A549 (cell line): ENCODE data around the gene RAX2.

ENCODE experiments used
- CBX8 ChIP-seq: fragments of 200-600 bp; sonication (generic); IDR thresholded peaks from 2 replicates; pipeline ENCODE4 v1.6.1; 2016
- CTCF ChIP-seq: fragments of >200 bp; sonication (Bioruptor Twin); formaldehyde crosslinking; IDR thresholded peaks from 3 replicates; pipeline ENCODE4 v1.5.1; 2016
- ELK1 ChIP-seq: fragments of 150-350 bp; IDR thresholded peaks from 2 replicates; pipeline ENCODE4 v1.6.1; 2014; ENCODE audit warnings: low read depth, mild to moderate bottlenecking, low read length
- HMGXB4 ChIP-seq: fragments of 250-450 bp; sonication (Bioruptor Pico); IDR thresholded peaks from 2 replicates; pipeline ENCODE4 v1.5.0; 2021; ENCODE audit warnings: mild to moderate bottlenecking, moderate library complexity, borderline replicate concordance
- HOXA7 ChIP-seq: fragments of 250-450 bp; sonication (Bioruptor Pico); IDR thresholded peaks from 2 replicates; pipeline ENCODE4 v1.5.0; 2020; ENCODE audit warnings: mild to moderate bottlenecking, moderate library complexity

GRCh38 chr19:3778899-3779723, 7.1 kb upstream of the RAX2 start:
- TF ChIP-seq ELK1 (no peak), CBX8 (no peak), CTCF (no peak), HOXA7 (CRISPR knock-in tag) (no peak), HMGXB4 (CRISPR knock-in tag) (no peak)
